ENCODE data around the gene TOMM40. TPM values are rescaled to one million over a fixed set of nuclear protein-coding genes. Genes with fewer than 3 reads are reported as not detected.

TOMM40 gene
- total RNA-seq, result 88.1 and 88.8 TPM in 2 replicates

DNA sequence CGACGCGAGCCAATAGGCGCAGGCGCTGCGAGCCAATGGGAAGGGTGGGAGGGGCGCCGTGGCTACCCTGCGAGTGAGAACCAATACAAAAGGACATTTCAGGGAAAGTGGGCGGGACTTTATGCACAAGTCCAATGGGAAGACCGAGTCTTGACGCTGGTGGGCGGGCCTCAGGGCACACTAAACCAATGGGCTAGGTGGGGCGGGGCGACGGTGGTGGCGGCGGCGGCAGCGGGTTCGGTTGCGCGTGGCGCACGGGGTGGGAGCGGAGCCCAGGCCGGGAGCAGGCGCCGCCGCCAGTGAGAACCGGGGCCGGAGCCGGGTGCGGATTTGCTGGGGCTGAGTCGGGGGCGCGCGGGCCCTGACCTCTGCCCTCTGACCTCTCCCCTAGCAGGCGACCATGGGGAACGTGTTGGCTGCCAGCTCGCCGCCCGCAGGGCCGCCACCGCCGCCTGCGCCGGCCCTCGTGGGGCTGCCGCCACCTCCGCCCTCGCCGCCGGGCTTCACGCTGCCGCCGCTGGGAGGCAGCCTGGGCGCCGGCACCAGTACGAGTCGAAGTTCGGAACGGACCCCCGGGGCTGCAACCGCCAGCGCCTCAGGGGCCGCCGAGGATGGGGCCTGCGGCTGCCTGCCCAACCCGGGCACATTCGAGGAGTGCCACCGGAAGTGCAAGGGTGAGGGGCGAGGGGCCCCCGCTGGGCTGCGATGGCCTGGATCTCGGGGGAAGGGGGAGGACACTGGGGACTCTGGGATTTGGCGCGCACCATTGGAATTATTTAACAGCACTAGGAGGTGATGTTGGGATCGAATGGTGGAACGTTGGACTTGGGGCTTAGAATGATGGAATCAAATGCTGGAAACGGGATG lies at the start of gene TOMM40:
Gene TOMM40, plus strand, starts transcription at position 239 of the 867 bp plus-strand sequence. Its CDS starts 162 bp downstream, at position 401.

DNA sequence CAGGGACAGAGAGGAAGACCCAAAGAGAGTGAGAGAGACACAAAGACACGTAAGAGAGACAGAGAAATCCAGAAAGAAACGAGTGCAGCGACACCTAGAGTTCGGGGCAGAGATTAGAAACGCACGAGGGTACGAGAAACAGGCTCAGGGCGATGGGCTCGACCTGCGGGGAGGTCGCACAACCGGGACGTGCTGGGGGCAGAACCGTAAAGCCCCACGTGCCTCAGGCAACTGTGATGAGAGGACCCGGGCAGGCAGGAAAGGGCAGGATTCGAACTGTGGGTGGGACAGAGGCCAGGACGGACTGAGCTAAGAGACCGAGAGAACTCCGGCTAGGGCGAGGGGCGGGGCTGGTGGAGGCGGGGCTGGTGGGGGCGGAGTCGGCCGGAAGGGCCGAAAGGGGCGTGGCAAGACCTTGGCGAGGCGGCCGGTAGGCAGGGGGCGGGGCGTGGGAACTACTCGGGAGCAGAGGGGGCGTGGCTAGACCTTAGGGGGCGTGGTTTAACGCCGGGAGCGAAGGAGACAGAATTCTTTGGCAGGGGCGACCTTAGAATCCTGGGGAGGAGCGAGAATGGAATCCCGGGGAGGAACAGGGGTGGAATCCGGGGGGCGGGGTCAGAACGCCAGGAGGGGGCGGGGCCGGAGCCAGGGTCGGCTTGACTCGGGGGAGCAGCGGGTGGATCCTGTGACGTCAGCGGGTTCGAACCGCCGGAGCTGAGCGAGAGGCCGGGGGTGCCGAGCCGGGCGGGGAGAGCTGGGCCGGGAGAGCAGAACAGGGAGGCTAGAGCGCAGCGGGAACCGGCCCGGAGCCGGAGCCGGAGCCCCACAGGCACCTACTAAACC lies 45.2 kb upstream of the TOMM40 start, which contains the start of gene NECTIN2:
Gene NECTIN2, plus strand, starts transcription at position 686 of the 843 bp plus-strand sequence. CDS start 229 bp downstream, outside the sequence.

DNA sequence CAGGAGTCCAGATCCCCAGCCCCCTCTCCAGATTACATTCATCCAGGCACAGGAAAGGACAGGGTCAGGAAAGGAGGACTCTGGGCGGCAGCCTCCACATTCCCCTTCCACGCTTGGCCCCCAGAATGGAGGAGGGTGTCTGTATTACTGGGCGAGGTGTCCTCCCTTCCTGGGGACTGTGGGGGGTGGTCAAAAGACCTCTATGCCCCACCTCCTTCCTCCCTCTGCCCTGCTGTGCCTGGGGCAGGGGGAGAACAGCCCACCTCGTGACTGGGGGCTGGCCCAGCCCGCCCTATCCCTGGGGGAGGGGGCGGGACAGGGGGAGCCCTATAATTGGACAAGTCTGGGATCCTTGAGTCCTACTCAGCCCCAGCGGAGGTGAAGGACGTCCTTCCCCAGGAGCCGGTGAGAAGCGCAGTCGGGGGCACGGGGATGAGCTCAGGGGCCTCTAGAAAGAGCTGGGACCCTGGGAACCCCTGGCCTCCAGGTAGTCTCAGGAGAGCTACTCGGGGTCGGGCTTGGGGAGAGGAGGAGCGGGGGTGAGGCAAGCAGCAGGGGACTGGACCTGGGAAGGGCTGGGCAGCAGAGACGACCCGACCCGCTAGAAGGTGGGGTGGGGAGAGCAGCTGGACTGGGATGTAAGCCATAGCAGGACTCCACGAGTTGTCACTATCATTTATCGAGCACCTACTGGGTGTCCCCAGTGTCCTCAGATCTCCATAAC lies 14.5 kb downstream of the TOMM40 start, which contains the start of gene APOE:
Gene APOE, plus strand, starts transcription at position 360 of the 724 bp plus-strand sequence. CDS start 829 bp downstream, outside the sequence.

DNA sequence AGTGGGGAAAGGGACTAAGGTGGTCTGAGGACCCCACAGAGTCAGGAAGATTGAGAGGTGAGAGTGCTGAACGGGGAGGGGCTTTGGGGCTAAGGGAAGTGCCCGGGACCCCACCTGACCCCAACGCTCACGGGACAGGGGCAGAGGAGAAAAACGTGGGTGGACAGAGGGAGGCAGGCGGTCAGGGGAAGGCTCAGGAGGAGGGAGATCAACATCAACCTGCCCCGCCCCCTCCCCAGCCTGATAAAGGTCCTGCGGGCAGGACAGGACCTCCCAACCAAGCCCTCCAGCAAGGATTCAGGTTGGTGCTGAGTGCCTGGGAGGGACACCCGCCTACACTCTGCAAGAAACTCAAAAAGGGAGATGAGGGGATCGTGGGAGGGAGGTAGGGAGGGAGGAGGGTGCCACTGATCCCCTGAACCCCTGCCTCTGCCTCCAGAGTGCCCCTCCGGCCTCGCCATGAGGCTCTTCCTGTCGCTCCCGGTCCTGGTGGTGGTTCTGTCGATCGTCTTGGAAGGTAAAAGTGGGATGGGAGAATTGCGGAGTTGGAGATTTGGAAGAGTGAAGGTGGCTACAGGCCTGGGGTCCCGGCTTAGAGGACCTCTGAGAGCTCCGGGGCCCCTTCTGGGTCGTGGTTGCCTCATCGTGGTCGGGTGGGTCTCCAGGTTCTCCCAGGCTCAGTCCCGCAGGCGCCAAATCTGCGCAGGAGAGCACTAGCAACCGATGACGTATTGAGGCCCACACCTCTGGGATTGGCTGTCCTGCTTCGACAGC lies 23.6 kb downstream of the TOMM40 start, which contains the start of gene APOC1:
Gene APOC1, plus strand, starts transcription at position 176 of the 774 bp plus-strand sequence. Its CDS starts 284 bp downstream, at position 460.

GRCh38 chr19:44942067-44942571 lies 51.1 kb downstream of the TOMM40 start, which contains the start of gene APOC4:
Gene APOC4 (plus strand): TSS chr19:44942237. CDS start chr19:44942278, 41 bp downstream.

Other genes with a start within 250 kb of the TOMM40 start
- 174 and 243 TPM in 2 replicates for gene PVR, start 247.3 kb upstream of the TOMM40 start, total RNA-seq
- gene CEACAM19, start 219.8 kb upstream of the TOMM40 start, total RNA-seq, result 3.3 and 4.6 TPM in 2 replicates
- under 0.01 TPM in 1 of 2 replicates, not detected in the other for gene CEACAM16, start 192.1 kb upstream of the TOMM40 start, total RNA-seq
- 4.8 and 5.6 TPM in 2 replicates for gene BCL3, start 142.5 kb upstream of the TOMM40 start, total RNA-seq
- not detected in 2 replicates for gene CBLC, start 113.4 kb upstream of the TOMM40 start, total RNA-seq
- gene BCAM, start 82.2 kb upstream of the TOMM40 start, total RNA-seq, result 29.4 and 41.2 TPM in 2 replicates
- gene NECTIN2, start 45.0 kb upstream of the TOMM40 start, total RNA-seq, result 141 and 176 TPM in 2 replicates
- gene APOE, start 14.5 kb downstream of the TOMM40 start, total RNA-seq, result 0.67 and 0.98 TPM in 2 replicates
- gene APOC1, start 23.4 kb downstream of the TOMM40 start, total RNA-seq, result 0.33 and 0.86 TPM in 2 replicates
- not detected in 2 replicates for gene APOC4, start 51.0 kb downstream of the TOMM40 start, total RNA-seq
- gene APOC2, start 54.8 kb downstream of the TOMM40 start, total RNA-seq, result not detected in 2 replicates
- gene CLPTM1, start 64.1 kb downstream of the TOMM40 start, total RNA-seq, result 51.3 and 58.8 TPM in 2 replicates
- gene RELB, start 110.2 kb downstream of the TOMM40 start, total RNA-seq, result 12.4 and 14.7 TPM in 2 replicates
- 19.6 and 31.4 TPM in 2 replicates for gene CLASRP, start 147.8 kb downstream of the TOMM40 start, total RNA-seq
- 0.33 and 0.48 TPM in 2 replicates for gene ZNF296, start 185.2 kb downstream of the TOMM40 start, total RNA-seq
- gene GEMIN7, start 188.0 kb downstream of the TOMM40 start, total RNA-seq, result 21.6 and 27.9 TPM in 2 replicates
- 37.4 and 50.3 TPM in 2 replicates for gene PPP1R37, start 201.9 kb downstream of the TOMM40 start, total RNA-seq